Retinal pigment epithelial cell (primary cell): ENCODE results near the gene UPF1.
"Not testable (repeated sequence)": the region's sequence is repeated elsewhere in the genome, so short reads cannot be mapped to it uniquely, and the experiment has no call there.

Experiments
- DNase-seq: peaks from one replicate; pipeline ENCODE4 v3.0.0-alpha.2; 2010; ENCODE audit warnings: low read depth
- H3K4me3 ChIP-seq: 2 replicates; pipeline ENCODE4 v1.5.1; 2011; ENCODE audit warnings: mild to moderate bottlenecking, low read length, control low read depth, moderate library complexity
- CTCF ChIP-seq: conservative IDR thresholded peaks from 2 replicates; pipeline ENCODE4 v1.5.1; 2011; ENCODE audit warnings: low read depth, low read length, control low read depth, inconsistent platforms

Gene UPF1

GRCh38 chr19:18910010-18910409, 78.3 kb downstream of the UPF1 start:
- TF ChIP-seq CTCF = no peak
- no peak for DNase-seq
- no peak overlapping the region for H3K4me3 ChIP-seq

GRCh38 chr19:18910801-18911436, 79.2 kb downstream of the UPF1 start:
- TF ChIP-seq CTCF = no peak
- no peak for DNase-seq
- no peak overlapping the region for H3K4me3 ChIP-seq

GRCh38 chr19:18912933-18913332, 81.2 kb downstream of the UPF1 start:
- TF ChIP-seq CTCF = no peak
- DNase-seq = no peak
- no peak overlapping the region for H3K4me3 ChIP-seq

- DNase-seq = no peak
- H3K4me3 ChIP-seq = no peak overlapping the region
- no peak for TF ChIP-seq CTCF
Observed at GRCh38 chr19:18913466-18913865, 81.7 kb downstream of the UPF1 start.

- DNase-seq = no peak
Observed at GRCh38 chr19:18915639-18916038, 83.9 kb downstream of the UPF1 start.

GRCh38 chr19:18917593-18917992, 85.8 kb downstream of the UPF1 start:
- H3K4me3 ChIP-seq, DNase-seq: not testable (repeated sequence)

More at GRCh38 chr19:18915639-18916038, 83.9 kb downstream of the UPF1 start:
- peak; percentile 44 for TF ChIP-seq CTCF
- H3K4me3 ChIP-seq = no peak overlapping the region
